WTC11 (cell line): Measurements from ENCODE around the gene PTPRS. TPM values are rescaled to one million over a fixed set of nuclear protein-coding genes. Genes with fewer than 3 reads are reported as not detected.
A peak's percentile ranks its signal among the peaks of the same experiment; 100 is the strongest.

Experiments
- ATAC-seq: fragments of 200-7000 bp; cut with Tn5 transposase; 2 replicates; pipeline ENCODE4 v1.10.0; 2021; ENCODE audit warnings: mild to moderate bottlenecking, moderate library complexity
- CTCF ChIA-PET: fragments of 300-600 bp; sonication (Branson Sonifier 250); formaldehyde crosslinking; loops from one replicate; lab custom pipeline; 2021; ENCODE audit warnings: antibody characterized with exemption; lab: Charles Lee
- POLR2A ChIA-PET: fragments of 350-600 bp; sonication (Branson Sonifier 250); formaldehyde crosslinking; loops from one replicate; lab custom pipeline; 2021; ENCODE audit warnings: antibody characterized with exemption; lab: Charles Lee
- DNase-seq: peaks from one replicate; pipeline ENCODE4 v3.0.0; 2021; ENCODE audit warnings: low spot score
- H3K27ac Mint-ChIP-seq: 2 replicates; pipeline ENCODE4 v1.8.0; 2021; ENCODE audit warnings: mixed read lengths
- H3K27me3 Mint-ChIP-seq: 2 replicates; pipeline ENCODE4 v1.8.0; 2021; ENCODE audit warnings: low read depth, mild to moderate bottlenecking, moderate library complexity, mixed read lengths
- H3K36me3 Mint-ChIP-seq: 2 replicates; pipeline ENCODE4 v1.8.0; 2021; ENCODE audit warnings: mixed read lengths
- H3K4me1 Mint-ChIP-seq: 2 replicates; pipeline ENCODE4 v1.8.0; 2022; ENCODE audit warnings: mixed read lengths
- H3K4me3 Mint-ChIP-seq: 2 replicates; pipeline ENCODE4 v1.8.0; 2021; ENCODE audit warnings: mild to moderate bottlenecking, moderate library complexity, mixed read lengths
- H3K9me3 Mint-ChIP-seq: 2 replicates; pipeline ENCODE4 v1.8.0; 2021; ENCODE audit warnings: mixed read lengths
- ATF2 ChIP-seq: sonication (generic); formaldehyde crosslinking; IDR thresholded peaks from 2 replicates; pipeline ENCODE4 v1.8.1; 2022; ENCODE audit warnings: low read depth, missing genetic modification reagents, borderline replicate concordance
- CREB1 ChIP-seq: sonication (generic); formaldehyde crosslinking; IDR thresholded peaks from 2 replicates; pipeline ENCODE4 v1.8.0; 2023; ENCODE audit warnings: mild to moderate bottlenecking, missing genetic modification reagents
- CREM ChIP-seq: sonication (generic); formaldehyde crosslinking; IDR thresholded peaks from 2 replicates; pipeline ENCODE4 v1.8.1; 2022; ENCODE audit warnings: mild to moderate bottlenecking, missing genetic modification reagents, moderate library complexity
- CTCF ChIP-seq: fragments of 200-600 bp; IDR thresholded peaks from 2 replicates; pipeline ENCODE4 v1.8.0; 2022; ENCODE audit warnings: antibody characterized with exemption
- EMX1 ChIP-seq: fragments of 250-450 bp; sonication (Bioruptor Pico); IDR thresholded peaks from 2 replicates; pipeline ENCODE4 v1.8.0; 2021; ENCODE audit warnings: mild to moderate bottlenecking
- FOXJ3 ChIP-seq: sonication (generic); formaldehyde crosslinking; IDR thresholded peaks from 2 replicates; pipeline ENCODE4 v1.9.0; 2021; ENCODE audit warnings: missing genetic modification reagents, mild to moderate bottlenecking, borderline replicate concordance
- IRF2 ChIP-seq: sonication (generic); formaldehyde crosslinking; IDR thresholded peaks from 2 replicates; pipeline ENCODE4 v1.8.0; 2022; ENCODE audit warnings: low read depth, missing genetic modification reagents, borderline replicate concordance
- MAX ChIP-seq: sonication (generic); formaldehyde crosslinking; IDR thresholded peaks from 2 replicates; pipeline ENCODE4 v1.8.0; 2022; ENCODE audit warnings: mild to moderate bottlenecking, missing genetic modification reagents
- MYBL2 ChIP-seq: sonication (generic); formaldehyde crosslinking; IDR thresholded peaks from 2 replicates; pipeline ENCODE4 v1.8.1; 2023; ENCODE audit warnings: mild to moderate bottlenecking, moderate library complexity, missing genetic modification reagents
- NFATC4 ChIP-seq: fragments of 250-450 bp; sonication (Bioruptor Pico); IDR thresholded peaks from 2 replicates; pipeline ENCODE4 v1.9.0; 2021; ENCODE audit warnings: mild to moderate bottlenecking
- NR2C2 ChIP-seq: sonication (generic); formaldehyde crosslinking; IDR thresholded peaks from 2 replicates; pipeline ENCODE4 v1.8.0; 2022; ENCODE audit warnings: mild to moderate bottlenecking, missing genetic modification reagents
- OVOL2 ChIP-seq: fragments of 250-450 bp; sonication (Bioruptor Pico); IDR thresholded peaks from 2 replicates; pipeline ENCODE4 v1.9.0; 2021; ENCODE audit warnings: mild to moderate bottlenecking, borderline replicate concordance
- RORB ChIP-seq: fragments of 250-450 bp; sonication (Bioruptor Pico); IDR thresholded peaks from 2 replicates; pipeline ENCODE4 v1.9.0; 2021; ENCODE audit warnings: mild to moderate bottlenecking
- SMAD3 ChIP-seq: sonication (generic); formaldehyde crosslinking; IDR thresholded peaks from 2 replicates; pipeline ENCODE4 v1.8.0; 2022; ENCODE audit warnings: missing genetic modification reagents, mild to moderate bottlenecking, borderline replicate concordance
- TEAD1 ChIP-seq: sonication (generic); formaldehyde crosslinking; IDR thresholded peaks from 2 replicates; pipeline ENCODE4 v1.8.0; 2022; ENCODE audit warnings: mild to moderate bottlenecking, missing genetic modification reagents
- ZBTB43 ChIP-seq: sonication (generic); formaldehyde crosslinking; IDR thresholded peaks from 2 replicates; pipeline ENCODE4 v1.8.1; 2023; ENCODE audit warnings: mild to moderate bottlenecking, missing genetic modification reagents
- ZNF232 ChIP-seq: sonication (generic); formaldehyde crosslinking; IDR thresholded peaks from 2 replicates; pipeline ENCODE4 v1.8.0; 2022; ENCODE audit warnings: mild to moderate bottlenecking, missing genetic modification reagents
- ZNF281 ChIP-seq: sonication (generic); formaldehyde crosslinking; IDR thresholded peaks from 2 replicates; pipeline ENCODE4 v1.8.0; 2023; ENCODE audit warnings: mild to moderate bottlenecking, missing genetic modification reagents
- ZNF416 ChIP-seq: fragments of 250-450 bp; sonication (Bioruptor Pico); IDR thresholded peaks from 2 replicates; pipeline ENCODE4 v1.9.0; 2021; ENCODE audit warnings: mild to moderate bottlenecking, inconsistent platforms
- ZNF532 ChIP-seq: fragments of 250-450 bp; sonication (Bioruptor Pico); IDR thresholded peaks from 2 replicates; pipeline ENCODE4 v1.9.0; 2021; ENCODE audit warnings: mild to moderate bottlenecking, borderline replicate concordance
- total RNA-seq: library from RNA; stranded (reverse); gene quantifications from 3 replicates; pipeline ENCODE4 v1.2.3, GENCODE V29; 2021

Gene PTPRS
- total RNA-seq, 1 experiment from 2014 or later: 201 TPM

GRCh38 chr19:5337708-5338655 is 2.6 kb downstream of the PTPRS start:
- DNase-seq (no peak), ATAC-seq (no peak)
- Mint-ChIP-seq H3K4me3 (peak overlapping the region; percentile 91), H3K9me3 (0 out of 2 replicates have a peak, but pooled peaks cover 3% of the 10 kb centered on the region), H3K4me1 (peaks cover 37% of the 10 kb centered on the region), H3K27ac (peak overlapping the region; percentile 65), H3K36me3 (peaks cover 2% of the 10 kb centered on the region), H3K27me3 (peaks cover 22% of the 10 kb centered on the region)
- TF ChIP-seq OVOL2 (CRISPR knock-in tag) (no peak), NR2C2 (no peak), SMAD3 (no peak), MAX (CRISPR knock-in tag) (no peak), ZNF281 (CRISPR knock-in tag) (no peak), FOXJ3 (CRISPR knock-in tag) (no peak), ATF2 (CRISPR knock-in tag) (no peak), CREM (no peak)
- ChIA-PET POLR2A (interaction anchor here (0.7 kb wide), 1 partner anchor 15 kb away, joined by 4 read pairs; no protein-coding TSS in a partner anchor), CTCF (interaction anchor here (0.6 to 1.7 kb wide), 2 partner anchors 186 to 531 kb away, joined by 3 to 4 read pairs; no protein-coding TSS in a partner anchor)

- H3K27ac Mint-ChIP-seq: no peak overlapping the region
- POLR2A ChIA-PET: interaction anchor here (0.6 kb wide), 2 partner anchors 10 to 249 kb away, joined by 3 read pairs; no protein-coding TSS in a partner anchor
- H3K27me3 Mint-ChIP-seq: peaks cover 14% of the 10 kb centered on the region
- H3K4me3 Mint-ChIP-seq: peak overlapping the region; percentile 91; the same call in 1 of the 2 replicates
- peaks cover 37% of the 10 kb centered on the region for H3K4me1 Mint-ChIP-seq
- H3K9me3 Mint-ChIP-seq: 0 out of 2 replicates have a peak, but pooled peaks cover 3% of the 10 kb centered on the region
- CTCF ChIA-PET: interaction anchor here (1.1 to 1.7 kb wide), 2 partner anchors 10 to 187 kb away, joined by 3 to 5 read pairs; no protein-coding TSS in a partner anchor
- H3K36me3 Mint-ChIP-seq: peaks cover 2% of the 10 kb centered on the region
- no peak for ATAC-seq
- no peak for DNase-seq
- TF ChIP-seq ZNF416 (CRISPR knock-in tag) (no peak), MYBL2 (no peak), CREB1 (CRISPR knock-in tag) (no peak), RORB (CRISPR knock-in tag) (no peak), CTCF (no peak), ZBTB43 (CRISPR knock-in tag) (no peak), ZNF232 (no peak), ZNF532 (CRISPR knock-in tag) (no peak), EMX1 (no peak), ATF2 (CRISPR knock-in tag) (no peak), NFATC4 (CRISPR knock-in tag) (no peak), IRF2 (no peak), TEAD1 (CRISPR knock-in tag) (no peak)
These were observed 3.5 kb downstream of the PTPRS start for GRCh38 chr19:5337126-5337525.
